A204.1 (cell line): ENCODE results near the gene NARF.
"Not testable (repeated sequence)": the region's sequence is repeated elsewhere in the genome, so short reads cannot be mapped to it uniquely, and the experiment has no call there.

Experiments used
- FAIRE-seq: peaks from 2 replicates; lab custom pipeline; 2012; peaks lifted over from hg19 to GRCh38; lab: Jason Lieb, UNC

NARF gene

DNA sequence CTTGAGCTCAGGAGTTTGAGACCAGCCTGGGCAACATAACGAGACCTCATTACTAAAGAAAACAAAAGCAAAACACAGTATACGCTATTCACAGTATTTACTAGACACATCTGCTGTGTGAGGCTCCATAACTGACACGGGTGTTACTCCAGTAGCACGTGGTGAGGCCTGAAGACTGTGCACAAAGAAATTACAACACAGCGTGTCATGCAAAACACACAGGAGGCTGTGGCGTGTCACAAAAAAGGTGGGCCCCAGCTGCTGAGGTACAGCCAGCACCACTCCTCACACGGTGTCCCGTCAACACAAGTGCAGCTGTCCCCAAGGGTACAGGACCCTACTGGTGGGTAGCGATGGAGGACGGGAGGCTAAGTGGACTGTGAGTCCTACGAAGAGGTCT is 10.7 kb upstream of the NARF start:
- no peak for FAIRE-seq

DNA sequence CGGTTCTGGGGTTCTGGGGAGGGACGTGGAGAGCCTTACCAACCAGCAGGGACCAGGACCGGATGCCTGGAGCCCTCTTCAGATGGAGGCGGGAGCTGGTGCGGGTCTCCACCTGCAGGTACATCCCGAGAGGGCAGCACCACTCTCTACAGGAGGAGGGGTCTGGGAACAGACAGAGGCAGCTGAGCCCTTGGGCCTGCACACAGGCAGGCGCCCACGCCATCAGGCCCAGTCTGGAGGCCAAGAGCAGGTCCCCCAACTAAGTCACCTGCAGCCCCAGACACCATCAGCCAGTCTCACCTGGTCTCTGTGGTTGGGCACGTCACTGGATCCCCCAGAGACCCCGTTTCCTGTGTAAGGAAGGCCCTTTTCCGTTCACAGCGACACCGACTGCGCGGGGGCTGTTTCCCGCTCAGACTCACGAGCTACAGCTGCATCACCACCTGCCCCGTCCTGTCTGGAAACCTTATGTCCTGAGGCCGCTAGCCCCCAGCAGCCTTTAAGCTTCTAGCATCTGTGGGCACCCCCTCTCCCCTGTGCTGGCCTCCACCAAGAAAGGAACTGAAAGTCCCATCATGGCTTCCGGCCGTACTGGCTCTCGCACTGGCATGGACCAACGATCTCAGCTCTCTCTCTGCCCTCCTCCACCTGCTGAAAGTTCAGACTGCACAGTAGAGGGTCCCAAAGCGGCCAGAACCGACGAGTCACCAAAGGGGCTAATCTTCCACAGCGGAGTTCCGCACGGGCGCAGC is 9.2 kb upstream of the NARF start:
- FAIRE-seq, result no peak

DNA sequence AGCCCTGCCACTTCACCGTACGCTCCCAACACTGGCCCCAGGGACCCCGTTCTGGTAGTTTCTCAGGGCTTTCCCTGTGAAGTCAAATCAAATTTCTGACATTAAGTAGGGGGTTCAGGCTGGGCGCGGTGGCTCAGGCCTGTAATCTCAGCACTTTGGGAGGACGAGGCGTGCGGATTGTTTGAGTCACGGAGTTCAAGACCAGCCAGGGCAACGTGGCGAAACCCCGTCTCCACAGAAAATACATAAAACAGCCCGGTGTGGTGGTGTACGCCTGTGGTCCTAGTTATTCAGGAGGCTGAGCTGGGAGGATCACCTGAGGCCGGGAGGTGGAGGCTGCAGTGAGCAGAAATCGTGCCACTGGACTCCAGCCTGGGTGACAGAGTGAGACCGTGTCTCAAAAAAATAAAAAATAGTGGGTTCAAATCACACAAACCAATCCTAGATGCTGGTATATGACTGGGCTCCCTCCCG is 8.6 kb upstream of the NARF start:
- FAIRE-seq, result no peak

GRCh38 chr17:82450357-82451106 is 8.0 kb upstream of the NARF start, which contains the start of gene CYBC1:
Gene CYBC1, minus strand, starts transcription at chr17:82450752. Its CDS starts 1,498 bp downstream, at chr17:82449254.
- FAIRE-seq, result no peak

GRCh38 chr17:82452162-82452561 is 6.4 kb upstream of the NARF start:
- no peak for FAIRE-seq

DNA sequence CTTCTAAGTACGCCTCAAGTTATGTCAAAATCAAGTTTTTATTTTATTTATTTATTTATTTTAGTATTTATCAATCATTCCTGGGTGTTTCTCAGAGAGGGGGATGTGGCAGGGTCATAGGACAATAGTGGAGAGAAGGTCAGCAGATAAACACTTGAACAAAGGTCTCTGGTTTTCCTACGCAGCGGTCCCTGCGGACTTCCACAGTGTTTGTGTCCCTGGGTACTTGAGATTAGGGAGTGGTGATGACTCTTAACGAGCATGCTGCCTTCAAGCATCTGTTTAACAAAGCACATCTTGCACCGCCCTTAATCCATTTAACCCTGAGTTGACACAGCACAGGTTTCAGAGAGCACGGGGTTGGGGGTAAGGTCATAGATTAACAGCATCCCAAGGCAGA is 5.4 kb upstream of the NARF start:
- FAIRE-seq, result not testable (repeated sequence)

DNA sequence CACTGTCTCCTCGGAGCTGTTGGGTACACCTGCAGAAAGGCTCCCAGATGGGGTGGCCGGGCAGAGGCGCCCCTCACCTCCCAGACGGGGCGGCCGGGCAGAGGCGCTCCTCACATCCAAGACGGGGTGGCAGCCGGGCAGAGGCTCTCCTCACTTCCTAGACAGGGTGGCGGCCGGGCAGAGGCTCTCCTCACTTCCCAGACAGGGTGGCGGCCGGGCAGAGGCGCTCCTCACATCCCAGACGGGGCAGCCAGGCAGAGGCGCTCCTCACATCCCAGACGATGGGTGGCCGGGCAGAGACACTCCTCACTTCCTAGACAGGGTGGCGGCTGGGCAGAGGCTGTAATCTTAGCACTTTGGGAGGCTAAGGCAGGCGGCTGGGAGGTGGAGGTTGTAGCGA is 4.8 kb upstream of the NARF start:
- not testable (repeated sequence) for FAIRE-seq

DNA sequence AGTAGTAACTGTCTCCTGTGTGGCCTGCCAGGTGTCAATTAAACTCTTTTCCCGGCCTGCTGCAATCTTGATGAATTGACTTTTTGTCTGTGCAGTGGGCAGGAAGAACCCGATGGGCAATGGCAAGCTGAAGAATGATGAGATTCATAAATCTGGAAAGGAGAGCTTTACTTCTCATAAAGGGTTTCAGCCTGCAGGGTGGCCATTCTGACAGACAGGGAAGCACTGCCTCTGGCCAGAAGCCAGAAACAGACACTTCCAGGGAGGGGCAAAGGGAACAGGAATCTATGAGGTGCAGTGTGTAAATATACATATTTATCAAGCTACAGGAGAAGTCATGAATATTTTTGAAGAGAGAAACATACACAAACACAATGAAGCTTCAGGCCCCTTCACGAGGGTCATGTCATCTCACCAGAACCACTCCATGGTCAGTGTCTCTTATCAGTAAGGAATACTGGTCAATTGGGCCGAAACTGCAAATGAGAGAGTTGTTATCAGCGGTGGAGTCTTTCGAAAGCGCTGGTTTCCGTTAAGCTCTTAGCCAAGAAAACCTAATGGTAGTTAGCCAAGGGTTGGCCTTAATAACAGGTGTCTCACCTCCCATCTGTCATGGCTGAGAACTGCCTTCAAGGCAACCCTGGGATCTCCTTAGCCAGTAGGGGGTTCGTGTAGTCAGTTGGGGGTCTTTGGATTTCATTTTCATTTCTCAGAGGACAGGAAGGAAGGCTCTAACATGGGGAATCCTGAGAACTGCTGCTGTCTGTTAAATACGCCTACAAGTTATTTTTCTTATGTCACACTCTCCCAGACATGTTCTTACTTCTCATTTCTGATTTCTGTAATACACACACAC is 1.2 kb upstream of the NARF start:
- no peak for FAIRE-seq

DNA sequence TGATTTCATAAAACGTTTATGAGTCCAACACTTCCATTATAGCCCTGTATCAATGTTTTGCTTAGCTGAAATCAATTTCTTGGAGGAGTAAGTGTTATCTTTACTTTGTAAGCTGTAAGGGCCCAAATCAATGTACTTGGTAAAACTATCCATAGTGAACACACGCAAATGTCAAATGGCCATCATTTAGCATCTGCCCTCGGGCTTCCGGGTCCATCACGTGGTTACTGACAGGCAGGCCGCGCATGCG is 687 bp upstream of the NARF start:
- FAIRE-seq, result peak; percentile 46

- FAIRE-seq, result no peak
Measured at GRCh38 chr17:82458885-82459424, 414 bp downstream of the NARF start.

DNA sequence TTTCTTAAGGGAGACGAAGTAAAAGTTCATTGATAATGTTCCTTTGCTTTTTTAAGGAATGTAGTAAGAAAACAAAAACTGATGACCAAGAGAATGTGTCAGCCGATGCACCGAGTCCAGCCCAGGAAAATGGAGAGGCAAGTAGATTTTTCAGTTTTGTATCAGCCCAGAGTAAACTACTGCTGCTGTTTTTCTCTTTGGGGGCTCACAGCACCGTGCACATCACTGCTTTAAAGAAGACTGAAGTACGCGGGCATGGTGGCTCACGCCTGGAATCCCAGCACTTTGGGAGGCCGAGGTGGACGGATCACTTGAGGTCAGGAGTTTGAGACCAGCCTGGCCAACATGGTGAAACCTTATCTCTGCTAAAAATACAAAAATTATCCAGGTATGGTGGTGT is 1.4 kb downstream of the NARF start:
- not testable (repeated sequence) for FAIRE-seq

DNA sequence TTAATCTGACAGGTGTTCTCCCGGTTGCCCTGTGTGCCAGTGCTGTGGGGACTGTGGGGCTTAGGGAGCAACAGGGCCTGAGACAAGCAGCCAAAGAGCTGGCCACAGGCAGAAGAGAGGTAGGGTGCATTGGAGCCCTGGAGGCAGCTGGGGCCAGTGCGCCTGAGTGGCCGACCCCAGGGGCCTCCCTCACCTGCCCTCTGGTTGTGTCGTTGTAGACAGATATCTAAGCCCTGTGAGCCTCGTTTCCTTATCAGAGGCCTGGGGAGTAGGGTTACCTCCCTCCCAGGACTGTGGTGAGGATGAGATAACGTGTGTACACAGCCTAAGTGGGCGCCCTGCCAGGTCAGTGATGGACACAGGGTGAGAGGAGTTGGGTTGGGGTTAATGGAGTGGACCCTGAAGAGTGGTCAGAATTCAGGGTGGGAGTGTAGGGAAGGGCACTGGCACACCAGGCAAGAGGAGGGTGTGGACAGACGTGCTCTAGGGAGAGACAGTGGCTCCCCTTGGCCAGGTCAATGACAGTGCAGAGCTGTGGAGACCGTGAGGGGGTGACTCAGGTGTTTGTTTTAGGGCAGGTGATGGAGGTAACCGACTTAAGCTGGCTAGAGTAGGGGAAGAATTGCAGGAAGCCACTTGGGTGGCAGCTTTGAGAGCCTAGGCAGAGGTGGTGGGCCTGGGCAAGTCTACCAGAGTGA is 3.4 kb downstream of the NARF start:
- no peak for FAIRE-seq

- no peak for FAIRE-seq
Measured at GRCh38 chr17:82463391-82463790, 4.8 kb downstream of the NARF start.

DNA sequence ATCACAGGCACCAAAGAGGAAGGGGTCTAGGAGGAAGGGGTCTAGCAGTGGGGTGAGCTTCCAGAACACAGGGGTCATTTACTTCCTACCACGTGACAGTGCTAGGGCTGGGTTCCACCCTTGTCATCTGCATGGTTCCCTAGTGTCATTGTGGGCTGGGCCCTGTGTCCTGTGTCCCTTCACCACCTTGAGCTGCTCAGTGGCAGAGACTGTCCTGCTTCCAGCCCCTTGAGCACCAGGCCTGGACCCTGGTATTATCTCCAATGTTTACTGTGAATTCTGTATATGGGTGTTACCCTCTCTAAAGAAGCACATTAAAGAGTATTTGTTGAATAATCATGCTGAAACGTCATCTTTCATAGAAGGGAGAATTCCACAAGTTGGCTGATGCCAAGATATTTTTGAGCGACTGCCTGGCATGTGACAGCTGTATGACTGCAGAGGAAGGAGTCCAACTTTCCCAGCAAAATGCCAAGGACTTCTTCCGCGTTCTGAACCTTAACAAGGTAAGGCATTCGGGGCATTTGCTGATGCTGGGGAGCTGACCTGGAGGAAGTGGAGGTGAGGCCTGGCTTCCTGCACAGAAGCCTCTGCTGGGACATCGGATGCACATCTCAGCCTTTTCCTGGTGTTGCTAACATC is 5.5 kb downstream of the NARF start:
- no peak for FAIRE-seq

DNA sequence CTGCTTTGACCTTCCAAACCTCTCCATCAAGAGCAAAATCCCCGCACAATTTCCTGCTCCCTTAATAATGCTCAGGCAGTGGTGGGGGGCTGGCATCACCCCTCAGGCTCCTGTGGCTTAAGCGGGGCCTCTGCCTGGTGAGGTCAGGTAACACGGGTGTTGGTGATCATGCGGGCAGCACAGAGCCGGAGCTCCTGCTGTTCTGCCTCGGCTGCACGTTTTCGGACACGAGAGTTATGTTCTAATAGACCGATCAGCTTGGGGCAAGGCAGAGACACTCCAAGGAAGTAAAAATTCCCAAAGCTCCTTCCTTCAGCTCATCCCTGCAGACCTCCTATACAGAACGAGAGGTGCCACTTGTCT is 6.0 kb downstream of the NARF start:
- no peak for FAIRE-seq

DNA sequence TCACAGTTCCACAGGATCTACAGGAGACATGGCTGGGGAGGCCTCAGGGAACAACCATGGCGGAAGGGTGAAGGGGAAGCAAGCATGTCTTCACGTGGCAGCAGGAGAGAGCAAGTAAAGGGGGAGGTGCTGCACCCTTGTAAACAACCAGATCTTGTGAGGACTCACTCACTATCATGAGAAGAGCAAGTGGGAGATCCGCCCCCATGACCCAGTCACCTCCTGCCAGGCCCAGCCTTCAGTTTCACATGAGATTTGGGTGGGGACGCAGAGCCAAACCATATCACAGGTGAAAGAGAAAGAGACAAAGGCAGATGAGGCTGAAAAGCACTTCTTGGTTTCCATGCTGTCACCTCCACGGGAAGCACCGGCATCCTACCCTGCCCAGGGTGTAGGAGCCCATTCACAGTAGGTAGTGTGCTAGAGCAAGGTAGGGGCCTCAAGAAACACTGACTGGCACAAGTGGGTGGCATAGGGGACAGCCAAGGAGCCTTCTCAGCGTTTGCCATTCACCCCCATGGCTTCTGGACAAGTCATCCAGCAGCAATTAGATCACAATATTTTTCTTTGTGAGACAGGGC is 6.6 kb downstream of the NARF start:
- no peak for FAIRE-seq

DNA sequence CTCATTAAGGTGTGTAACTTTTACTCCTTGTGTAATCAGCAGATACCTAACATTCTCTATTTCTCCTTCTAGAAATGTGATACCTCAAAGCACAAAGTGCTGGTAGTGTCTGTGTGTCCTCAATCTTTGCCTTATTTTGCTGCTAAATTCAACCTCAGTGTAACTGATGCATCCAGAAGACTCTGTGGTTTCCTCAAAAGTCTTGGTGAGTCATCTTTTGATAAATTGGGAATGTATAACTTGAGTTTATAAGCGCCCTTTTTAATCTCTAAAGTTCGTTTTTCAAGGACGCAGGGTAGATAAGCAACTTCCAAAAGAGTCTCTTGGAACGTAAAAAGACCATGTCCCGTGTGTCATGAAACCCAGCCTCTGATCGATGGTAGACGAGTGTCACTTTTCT is 10.2 kb downstream of the NARF start:
- FAIRE-seq, result no peak

GRCh38 chr17:82470065-82470464 is 11.5 kb downstream of the NARF start:
- FAIRE-seq, result no peak

GRCh38 chr17:82474223-82475010 is 15.9 kb downstream of the NARF start:
- no peak for FAIRE-seq

- no peak for FAIRE-seq
Measured at GRCh38 chr17:82475458-82475857, 16.9 kb downstream of the NARF start.
